Naive thymus-derived CD4-positive, alpha-beta T cell (primary cell): Measurements from ENCODE around the gene GEMIN5. TPM values are rescaled to one million over a fixed set of nuclear protein-coding genes. Genes with fewer than 3 reads are reported as not detected.
"Not testable (repeated sequence)": the region's sequence is repeated elsewhere in the genome, so short reads cannot be mapped to it uniquely, and the experiment has no call there.

Experiments
- ATAC-seq: fragments of 150-1000 bp; cut with Tn5 transposase; 2 replicates; pipeline ENCODE4 v1.10.0; 2021; ENCODE audit warnings: mild to moderate bottlenecking, moderate library complexity
- CTCF ChIA-PET: fragments of 350-600 bp; sonication (Branson Sonifier 250); formaldehyde crosslinking; loops from one replicate; lab custom pipeline; 2021; ENCODE audit warnings: antibody characterized with exemption; lab: Charles Lee
- POLR2A ChIA-PET: fragments of 350-600 bp; sonication (Branson Sonifier 250); formaldehyde crosslinking; loops from one replicate; lab custom pipeline; 2021; ENCODE audit warnings: antibody characterized with exemption, inconsistent platforms; lab: Charles Lee
- DNase-seq, 9 donors: peaks; one replicate each; pipeline versions ENCODE4 v3.0.0 to v3.0.0-alpha.2; 2020 to 2022; ENCODE audit warnings: mixed read lengths in 1 of 9
- H3K27ac ChIP-seq: one replicate; pipeline ENCODE4 v1.7.0; 2013; ENCODE audit warnings: mild to moderate bottlenecking, low read depth, low read length, moderate library complexity
- H3K27me3 ChIP-seq, 2 donors: one replicate each; pipeline ENCODE4 v1.7.0; 2013; ENCODE audit warnings: low read length in 2 of 2, mild to moderate bottlenecking in 2 of 2, moderate library complexity in 2 of 2; ENCODE audit not compliant: control insufficient read depth in 2 of 2, insufficient read depth in 2 of 2
- H3K36me3 ChIP-seq, 3 experiments: 1 replicate in 2 of 3; 2 replicates in 1 of 3; pipeline ENCODE4 v1.7.0; 2013; ENCODE audit warnings: low read length in 3 of 3, mild to moderate bottlenecking in 3 of 3, moderate library complexity in 1 of 3; ENCODE audit not compliant: insufficient read depth in 3 of 3, control insufficient read depth in 2 of 3
- H3K4me1 ChIP-seq, 2 donors: one replicate each; pipeline ENCODE4 v1.7.0; 2013; ENCODE audit warnings: low read length in 2 of 2, mild to moderate bottlenecking in 2 of 2, moderate library complexity in 1 of 2; ENCODE audit not compliant: control insufficient read depth in 2 of 2, insufficient read depth in 2 of 2
- H3K4me3 ChIP-seq: 2 replicates; pipeline ENCODE4 v1.7.0; 2013; ENCODE audit warnings: mild to moderate bottlenecking, low read length
- H3K9me3 ChIP-seq, 3 experiments: 1 replicate in 2 of 3; 2 replicates in 1 of 3; pipeline ENCODE4 v1.7.0; 2013; ENCODE audit warnings: low read length in 3 of 3; ENCODE audit not compliant: control insufficient read depth in 2 of 3
- H3K27ac Mint-ChIP-seq, 9 donors: one replicate each; pipeline ENCODE4 v1.8.0; 2020 to 2022; ENCODE audit warnings: mixed read lengths in 9 of 9, mild to moderate bottlenecking in 8 of 9, moderate library complexity in 5 of 9, inconsistent platforms in 2 of 9
- H3K27me3 Mint-ChIP-seq, 5 donors: one replicate each; pipeline ENCODE4 v1.8.0; 2021 to 2022; ENCODE audit warnings: mixed read lengths in 5 of 5, mild to moderate bottlenecking in 1 of 5
- H3K36me3 Mint-ChIP-seq, 5 donors: one replicate each; pipeline ENCODE4 v1.8.0; 2020 to 2022; ENCODE audit warnings: mixed read lengths in 5 of 5, mild to moderate bottlenecking in 3 of 5, inconsistent platforms in 1 of 5
- H3K4me1 Mint-ChIP-seq, 7 donors: one replicate each; pipeline ENCODE4 v1.8.0; 2020 to 2022; ENCODE audit warnings: mixed read lengths in 7 of 7, mild to moderate bottlenecking in 3 of 7, inconsistent platforms in 1 of 7
- H3K4me3 Mint-ChIP-seq, 10 donors: one replicate each; pipeline ENCODE4 v1.8.0; 2020 to 2022; ENCODE audit warnings: mild to moderate bottlenecking in 10 of 10, mixed read lengths in 10 of 10, moderate library complexity in 6 of 10, inconsistent platforms in 2 of 10
- H3K9me3 Mint-ChIP-seq, 11 donors: one replicate each; pipeline ENCODE4 v1.8.0; 2020 to 2022; ENCODE audit warnings: mixed read lengths in 11 of 11, mild to moderate bottlenecking in 4 of 11, inconsistent platforms in 1 of 11, moderate library complexity in 1 of 11
- intact Hi-C, 2 donors: fragments of 100-400 bp; cut with micrococcal nuclease; formaldehyde crosslinking; loops; one replicate each; pipeline ENCODE4 v1.15.1; 2023
- polyA plus RNA-seq, 2 donors: library from polyadenylated mRNA; unstranded; fragments of 300-500 nt; fragmentation: Illumina TruSeq; gene quantifications; one replicate each; pipeline ENCODE4 v1.2.3, GENCODE V29; 2021
- total RNA-seq, 6 experiments: library from RNA in 5 of 6; stranded (reverse) in 5 of 6; gene quantifications; 1 replicate in 5 of 6; 2 replicates in 1 of 6; pipeline ENCODE4 v1.2.3 and lab custom pipeline; 2021 to 2026

Gene GEMIN5
- total and polyA plus RNA-seq, 7 experiments from 2014 or later, result 8.6 to 21.4 (median 17.3) TPM

GRCh38 chr5:154916874-154917273 lies 21.1 kb downstream of the GEMIN5 start:
- ChIA-PET CTCF (no interaction called here), POLR2A (interaction anchor here (1.2 kb wide), 1 partner anchor 12 kb away, joined by 3 read pairs; no protein-coding TSS in a partner anchor)
- Mint-ChIP-seq H3K27ac (peak overlapping the region in 1 of 9 donors; percentile 11), H3K36me3 (peaks cover 10 to 48% (median 25%) of the 10 kb centered on the region in 5 donors), H3K9me3 (no peaks in the 10 kb centered on the region), H3K27me3 (no peaks in the 10 kb centered on the region), H3K4me1 (no peaks in the 10 kb centered on the region), H3K4me3 (no peak overlapping the region)
- H3K4me3 ChIP-seq, result no peak overlapping the region
- intact Hi-C loops, result no loop called here
- ATAC-seq (no peak), DNase-seq (no peak)
- no peaks in the 10 kb centered on the region for H3K4me1 ChIP-seq
- no peak overlapping the region for H3K27ac ChIP-seq
- no peaks in the 10 kb centered on the region for H3K27me3 ChIP-seq
- no peaks in the 10 kb centered on the region for H3K9me3 ChIP-seq
- H3K36me3 ChIP-seq, result peaks cover 9 to 57% (median 13%) of the 10 kb centered on the region in 3 experiments

- peaks cover 0 to 73% (median 6%) of the 10 kb centered on the region in 3 experiments for H3K36me3 ChIP-seq
- Mint-ChIP-seq H3K27ac (peak overlapping the region in 1 of 9 donors; percentile 43), H3K36me3 (peaks cover 17 to 44% (median 23%) of the 10 kb centered on the region in 5 donors)
- H3K4me3 Mint-ChIP-seq, H3K4me1 Mint-ChIP-seq, CTCF ChIA-PET, H3K27me3 Mint-ChIP-seq, POLR2A ChIA-PET, ATAC-seq, intact Hi-C loops, H3K4me1 ChIP-seq, DNase-seq, H3K9me3 Mint-ChIP-seq, H3K27ac ChIP-seq, H3K4me3 ChIP-seq, H3K9me3 ChIP-seq, H3K27me3 ChIP-seq: not testable (repeated sequence)
Observed at GRCh38 chr5:154905601-154906000, 32.4 kb downstream of the GEMIN5 start.

DNA sequence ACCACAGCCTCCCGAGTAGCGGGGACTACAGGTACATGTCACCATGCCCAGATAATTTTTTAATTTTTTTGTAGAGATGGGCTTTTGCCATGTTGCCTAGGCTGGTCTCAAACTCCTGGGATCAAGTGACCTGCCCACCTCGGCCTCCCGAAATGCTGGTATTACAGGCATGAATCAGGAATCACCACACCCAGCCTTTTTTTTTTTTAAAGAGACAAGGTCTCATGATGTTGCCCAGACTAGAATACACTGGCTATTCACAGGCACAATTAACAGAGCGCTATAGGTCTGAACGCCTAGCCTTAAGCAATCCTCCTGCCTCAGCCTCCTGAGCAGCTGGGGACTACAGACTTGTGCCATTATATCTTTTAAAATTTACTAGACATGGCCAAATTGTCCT lies 36.1 kb downstream of the GEMIN5 start:
- no peak for DNase-seq
- no peaks in the 10 kb centered on the region for H3K4me1 Mint-ChIP-seq
- Histone ChIP-seq H3K4me3 (no peak overlapping the region), H3K9me3 (no peaks in the 10 kb centered on the region), H3K27me3 (no peaks in the 10 kb centered on the region), H3K27ac (no peak overlapping the region), H3K4me1 (no peaks in the 10 kb centered on the region), H3K36me3 (peaks cover 6 to 83% (median 10%) of the 10 kb centered on the region in 3 experiments)
- H3K4me3 Mint-ChIP-seq, result no peak overlapping the region
- no peak overlapping the region for H3K27ac Mint-ChIP-seq
- peaks cover 19 to 52% (median 35%) of the 10 kb centered on the region in 5 donors for H3K36me3 Mint-ChIP-seq
- intact Hi-C loops, result loop anchor here in 1 of 2 donors (2.0 kb wide), 1 partner anchor 251 kb away; no protein-coding TSS in a partner anchor
- no peaks in the 10 kb centered on the region for H3K27me3 Mint-ChIP-seq
- ChIA-PET CTCF (no interaction called here), POLR2A (no interaction called here)
- no peaks in the 10 kb centered on the region for H3K9me3 Mint-ChIP-seq
- no peak for ATAC-seq

GRCh38 chr5:154901276-154901675 lies 36.7 kb downstream of the GEMIN5 start:
- no peaks in the 10 kb centered on the region for H3K27me3 Mint-ChIP-seq
- CTCF ChIA-PET, result no interaction called here
- intact Hi-C loops, result no loop called here

GRCh38 chr5:154900066-154900465 lies 37.9 kb downstream of the GEMIN5 start:
- Mint-ChIP-seq H3K9me3 (no peaks in the 10 kb centered on the region), H3K27ac (peak overlapping the region in 1 of 9 donors; percentile 43), H3K4me1 (peaks cover 0 to 3% (median 0%) of the 10 kb centered on the region in 7 donors), H3K4me3 (no peak overlapping the region), H3K36me3 (peaks cover 20 to 64% (median 51%) of the 10 kb centered on the region in 5 donors), H3K27me3 (no peaks in the 10 kb centered on the region)
- Histone ChIP-seq H3K4me1 (no peaks in the 10 kb centered on the region), H3K9me3 (no peaks in the 10 kb centered on the region), H3K36me3 (peaks cover 10 to 82% (median 13%) of the 10 kb centered on the region in 3 experiments), H3K4me3 (no peak overlapping the region), H3K27me3 (no peaks in the 10 kb centered on the region), H3K27ac (no peak overlapping the region)
- ATAC-seq (no peak), DNase-seq (no peak)
- POLR2A ChIA-PET, result no interaction called here
- intact Hi-C loops, result no loop called here
- CTCF ChIA-PET, result no interaction called here

More at GRCh38 chr5:154901276-154901675, 36.7 kb downstream of the GEMIN5 start:
- H3K4me1 Mint-ChIP-seq, result no peaks in the 10 kb centered on the region
- H3K27ac Mint-ChIP-seq, result no peak overlapping the region
- H3K36me3 Mint-ChIP-seq, result peaks cover 20 to 52% (median 39%) of the 10 kb centered on the region in 5 donors
- no peaks in the 10 kb centered on the region for H3K9me3 Mint-ChIP-seq
- H3K4me3 Mint-ChIP-seq, result no peak overlapping the region
- Histone ChIP-seq H3K27ac (no peak overlapping the region), H3K4me3 (no peak overlapping the region), H3K9me3 (no peaks in the 10 kb centered on the region), H3K36me3 (peaks cover 10 to 83% (median 12%) of the 10 kb centered on the region in 3 experiments), H3K4me1 (no peaks in the 10 kb centered on the region), H3K27me3 (no peaks in the 10 kb centered on the region)
- POLR2A ChIA-PET, result no interaction called here
- DNase-seq, result no peak
- no peak for ATAC-seq

- DNase-seq (no peak), ATAC-seq (no peak)
- Mint-ChIP-seq H3K4me3 (no peak overlapping the region), H3K27me3 (no peaks in the 10 kb centered on the region), H3K36me3 (peaks cover 18 to 62% (median 48%) of the 10 kb centered on the region in 5 donors), H3K4me1 (peaks cover 0 to 3% (median 0%) of the 10 kb centered on the region in 7 donors), H3K9me3 (no peaks in the 10 kb centered on the region), H3K27ac (peak overlapping the region in 1 of 9 donors; percentile 23)
- no peaks in the 10 kb centered on the region for H3K27me3 ChIP-seq
- intact Hi-C loops, result no loop called here
- ChIA-PET POLR2A (no interaction called here), CTCF (no interaction called here)
- no peaks in the 10 kb centered on the region for H3K4me1 ChIP-seq
- peaks cover 10 to 80% (median 13%) of the 10 kb centered on the region in 3 experiments for H3K36me3 ChIP-seq
- H3K9me3 ChIP-seq, result no peaks in the 10 kb centered on the region
- no peak overlapping the region for H3K27ac ChIP-seq
- H3K4me3 ChIP-seq, result no peak overlapping the region
Observed at GRCh38 chr5:154899151-154899816, 38.7 kb downstream of the GEMIN5 start.
